Osteoblast (primary cell): ENCODE data around the gene TREH. TPM values are rescaled to one million over a fixed set of nuclear protein-coding genes. Genes with fewer than 3 reads are reported as not detected.

Experiments
- DNase-seq: peaks from one replicate; pipeline ENCODE4 v3.0.0; 2011; ENCODE audit warnings: low spot score, mixed read lengths; ENCODE audit not compliant: insufficient read length; ENCODE audit errors: missing footprints
- H2AFZ ChIP-seq: 2 replicates; pipeline ENCODE4 v1.6.0; 2011; ENCODE audit warnings: mild to moderate bottlenecking, low read length
- H3K27ac ChIP-seq: 2 replicates; pipeline ENCODE4 v1.5.1; 2011; ENCODE audit warnings: mild to moderate bottlenecking, low read depth, low read length, moderate library complexity
- H3K27me3 ChIP-seq: 2 replicates; pipeline ENCODE4 v1.6.0; 2012; ENCODE audit warnings: mild to moderate bottlenecking, control low read depth, inconsistent platforms, low read length, moderate library complexity; ENCODE audit not compliant: insufficient read depth
- H3K36me3 ChIP-seq: 2 replicates; pipeline ENCODE4 v1.5.1; 2011; ENCODE audit warnings: mild to moderate bottlenecking, low read length, control low read depth, moderate library complexity; ENCODE audit not compliant: insufficient read depth
- H3K4me1 ChIP-seq: 2 replicates; pipeline ENCODE4 v1.5.1; 2011; ENCODE audit warnings: mild to moderate bottlenecking, low read length, control low read depth, moderate library complexity; ENCODE audit not compliant: insufficient read depth
- H3K4me2 ChIP-seq: 2 replicates; pipeline ENCODE4 v1.6.0; 2011; ENCODE audit warnings: mild to moderate bottlenecking, low read length; ENCODE audit not compliant: insufficient read depth
- H3K4me3 ChIP-seq: fragments of 200-600 bp; sonication (generic); 3 replicates; pipeline ENCODE4 v1.5.1; 2012; ENCODE audit warnings: mild to moderate bottlenecking, low read length, inconsistent platforms; ENCODE audit not compliant: insufficient read depth
- H3K79me2 ChIP-seq: 2 replicates; pipeline ENCODE4 v1.6.0; 2012; ENCODE audit warnings: mild to moderate bottlenecking, low read length, control low read depth, inconsistent platforms; ENCODE audit not compliant: insufficient read depth
- H3K9me3 ChIP-seq: 2 replicates; pipeline ENCODE4 v1.5.1; 2011; ENCODE audit warnings: low read depth, low read length, control low read depth
- H4K20me1 ChIP-seq: 2 replicates; pipeline ENCODE4 v1.6.0; 2012; ENCODE audit warnings: mild to moderate bottlenecking, low read length, control low read depth; ENCODE audit not compliant: insufficient read depth
- total RNA-seq: library from RNA; depleted of rRNA; stranded (reverse); fragments of >200 nt; gene quantifications from 2 replicates; pipeline ENCODE4 v1.2.3, GENCODE V29; 2012
- TF ChIP-seq, protein P1 (sequence below): IDR thresholded peaks from 2 replicates; pipeline ENCODE4 v1.5.1; 2011; ENCODE audit warnings: mild to moderate bottlenecking, low read depth, low read length, moderate library complexity; ENCODE audit errors: extremely low read depth

The TREH gene
- total RNA-seq, 1 donor: not detected

DNA sequence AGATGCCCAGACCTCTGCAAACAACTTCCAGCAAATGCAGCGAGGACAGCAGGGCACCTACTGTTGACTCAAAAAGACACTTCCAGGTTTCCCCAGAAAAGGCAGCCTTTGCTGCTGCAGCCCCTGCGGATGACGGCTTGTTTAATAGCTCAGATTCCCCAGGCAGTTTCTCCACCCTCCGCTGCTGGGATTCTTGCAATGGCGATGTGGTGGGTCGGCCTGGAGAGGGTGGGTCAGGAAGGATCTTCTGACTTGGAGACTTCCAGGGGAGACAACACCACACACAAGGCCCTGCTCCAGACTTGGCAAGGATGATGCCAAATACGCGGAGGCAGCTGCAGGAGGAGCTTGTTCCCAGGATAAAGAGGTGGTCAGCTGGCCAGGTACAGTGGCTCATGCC is 17.9 kb upstream of the TREH start:
- H3K36me3 ChIP-seq: no peaks in the 10 kb centered on the region
- H2AFZ ChIP-seq: no peak overlapping the region
- TF ChIP-seq, protein P1, sequence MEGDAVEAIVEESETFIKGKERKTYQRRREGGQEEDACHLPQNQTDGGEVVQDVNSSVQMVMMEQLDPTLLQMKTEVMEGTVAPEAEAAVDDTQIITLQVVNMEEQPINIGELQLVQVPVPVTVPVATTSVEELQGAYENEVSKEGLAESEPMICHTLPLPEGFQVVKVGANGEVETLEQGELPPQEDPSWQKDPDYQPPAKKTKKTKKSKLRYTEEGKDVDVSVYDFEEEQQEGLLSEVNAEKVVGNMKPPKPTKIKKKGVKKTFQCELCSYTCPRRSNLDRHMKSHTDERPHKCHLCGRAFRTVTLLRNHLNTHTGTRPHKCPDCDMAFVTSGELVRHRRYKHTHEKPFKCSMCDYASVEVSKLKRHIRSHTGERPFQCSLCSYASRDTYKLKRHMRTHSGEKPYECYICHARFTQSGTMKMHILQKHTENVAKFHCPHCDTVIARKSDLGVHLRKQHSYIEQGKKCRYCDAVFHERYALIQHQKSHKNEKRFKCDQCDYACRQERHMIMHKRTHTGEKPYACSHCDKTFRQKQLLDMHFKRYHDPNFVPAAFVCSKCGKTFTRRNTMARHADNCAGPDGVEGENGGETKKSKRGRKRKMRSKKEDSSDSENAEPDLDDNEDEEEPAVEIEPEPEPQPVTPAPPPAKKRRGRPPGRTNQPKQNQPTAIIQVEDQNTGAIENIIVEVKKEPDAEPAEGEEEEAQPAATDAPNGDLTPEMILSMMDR: no peak
- H4K20me1 ChIP-seq: no peaks in the 10 kb centered on the region
- H3K4me3 ChIP-seq: no peak overlapping the region
- no peaks in the 10 kb centered on the region for H3K9me3 ChIP-seq
- peaks cover 4% of the 10 kb centered on the region for H3K4me1 ChIP-seq
- H3K4me2 ChIP-seq: no peak overlapping the region
- DNase-seq: no peak
- no peaks in the 10 kb centered on the region for H3K79me2 ChIP-seq
- no peak overlapping the region for H3K27ac ChIP-seq
- no peaks in the 10 kb centered on the region for H3K27me3 ChIP-seq

- DNase-seq: no peak
- no peak overlapping the region for H3K4me3 ChIP-seq
Observed at GRCh38 chr11:118696673-118697226, 17.3 kb upstream of the TREH start.

DNA sequence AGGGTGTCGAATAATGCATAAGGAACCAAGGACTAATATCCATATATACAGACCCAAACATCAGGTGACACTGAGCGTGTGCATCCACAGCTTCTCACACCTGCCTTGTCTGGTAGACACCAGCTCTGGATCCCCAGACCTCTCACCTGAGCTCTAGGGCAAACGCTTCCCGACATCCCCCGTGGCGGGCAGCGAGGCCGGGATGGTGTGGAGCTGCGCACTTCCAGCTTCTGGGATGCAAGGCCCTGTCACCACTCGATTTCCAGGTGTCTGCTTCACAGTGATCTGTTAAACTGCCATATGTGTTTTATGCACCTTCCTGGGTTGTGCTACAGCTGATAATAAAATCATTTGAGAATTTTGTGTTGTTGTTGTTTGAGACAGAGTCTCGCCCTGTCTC is 15.3 kb upstream of the TREH start:
- Histone ChIP-seq H4K20me1 (no peaks in the 10 kb centered on the region), H3K36me3 (no peaks in the 10 kb centered on the region), H3K27me3 (no peaks in the 10 kb centered on the region), H3K27ac (no peak overlapping the region), H2AFZ (no peak overlapping the region), H3K79me2 (no peaks in the 10 kb centered on the region), H3K4me1 (peaks cover 11% of the 10 kb centered on the region), H3K4me2 (no peak overlapping the region), H3K4me3 (no peak overlapping the region), H3K9me3 (no peaks in the 10 kb centered on the region)
- TF ChIP-seq, protein P1: no peak
- no peak for DNase-seq

More at GRCh38 chr11:118696673-118697226, 17.3 kb upstream of the TREH start:
- Histone ChIP-seq H3K9me3 (no peaks in the 10 kb centered on the region), H3K4me2 (no peak overlapping the region), H3K4me1 (peaks cover 10% of the 10 kb centered on the region), H3K27ac (no peak overlapping the region), H2AFZ (no peak overlapping the region), H3K79me2 (no peaks in the 10 kb centered on the region), H3K36me3 (no peaks in the 10 kb centered on the region), H3K27me3 (no peaks in the 10 kb centered on the region), H4K20me1 (no peaks in the 10 kb centered on the region)
- TF ChIP-seq, protein P1: no peak

GRCh38 chr11:118694185-118694584 is 14.7 kb upstream of the TREH start:
- Histone ChIP-seq H3K79me2 (no peaks in the 10 kb centered on the region), H3K4me3 (no peak overlapping the region), H4K20me1 (no peaks in the 10 kb centered on the region), H3K36me3 (no peaks in the 10 kb centered on the region), H3K27me3 (no peaks in the 10 kb centered on the region), H3K4me2 (no peak overlapping the region), H3K27ac (no peak overlapping the region), H3K9me3 (no peaks in the 10 kb centered on the region), H2AFZ (no peak overlapping the region), H3K4me1 (peaks cover 11% of the 10 kb centered on the region)
- no peak for DNase-seq
- TF ChIP-seq, protein P1: no peak
